GM23248 (cell line): ENCODE measurements around the gene CACNA1I.

Source experiments
- EZH2 ChIP-seq: fragments of 200-600 bp; sonication (generic); IDR thresholded peaks from 2 replicates; pipeline ENCODE4 v1.6.1; 2018; ENCODE audit warnings: antibody characterized with exemption, mild to moderate bottlenecking; ENCODE audit not compliant: insufficient read depth, poor library complexity, severe bottlenecking
- EZH2phosphoT487 ChIP-seq: fragments of 200-600 bp; sonication (generic); IDR thresholded peaks from 2 replicates; pipeline ENCODE4 v1.6.1; 2018; ENCODE audit warnings: antibody characterized with exemption, moderate library complexity, mild to moderate bottlenecking, low read depth; ENCODE audit not compliant: insufficient read depth

GRCh38 chr22:39646398-39647063 is 76.0 kb downstream of the CACNA1I start:
- TF ChIP-seq EZH2phosphoT487 (no peak), EZH2 (no peak)
